DND-41 (cell line): ENCODE data around the gene CEP68.

Experiments used
- EZH2 ChIP-seq: IDR thresholded peaks from 3 replicates; pipeline ENCODE4 v1.6.1; 2012; ENCODE audit warnings: borderline replicate concordance, low read depth, mild to moderate bottlenecking, moderate library complexity, low read length, inconsistent platforms; ENCODE audit not compliant: severe bottlenecking
- TF ChIP-seq, protein P1 (sequence below): IDR thresholded peaks from 2 replicates; pipeline ENCODE4 v1.5.1; 2012; ENCODE audit warnings: borderline replicate concordance, low read length, moderate library complexity, mild to moderate bottlenecking; ENCODE audit not compliant: poor library complexity, severe bottlenecking; ENCODE audit errors: extremely low read depth

- TF ChIP-seq, protein P1, sequence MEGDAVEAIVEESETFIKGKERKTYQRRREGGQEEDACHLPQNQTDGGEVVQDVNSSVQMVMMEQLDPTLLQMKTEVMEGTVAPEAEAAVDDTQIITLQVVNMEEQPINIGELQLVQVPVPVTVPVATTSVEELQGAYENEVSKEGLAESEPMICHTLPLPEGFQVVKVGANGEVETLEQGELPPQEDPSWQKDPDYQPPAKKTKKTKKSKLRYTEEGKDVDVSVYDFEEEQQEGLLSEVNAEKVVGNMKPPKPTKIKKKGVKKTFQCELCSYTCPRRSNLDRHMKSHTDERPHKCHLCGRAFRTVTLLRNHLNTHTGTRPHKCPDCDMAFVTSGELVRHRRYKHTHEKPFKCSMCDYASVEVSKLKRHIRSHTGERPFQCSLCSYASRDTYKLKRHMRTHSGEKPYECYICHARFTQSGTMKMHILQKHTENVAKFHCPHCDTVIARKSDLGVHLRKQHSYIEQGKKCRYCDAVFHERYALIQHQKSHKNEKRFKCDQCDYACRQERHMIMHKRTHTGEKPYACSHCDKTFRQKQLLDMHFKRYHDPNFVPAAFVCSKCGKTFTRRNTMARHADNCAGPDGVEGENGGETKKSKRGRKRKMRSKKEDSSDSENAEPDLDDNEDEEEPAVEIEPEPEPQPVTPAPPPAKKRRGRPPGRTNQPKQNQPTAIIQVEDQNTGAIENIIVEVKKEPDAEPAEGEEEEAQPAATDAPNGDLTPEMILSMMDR, result no peak
- no peak for TF ChIP-seq EZH2
These were observed 22.8 kb downstream of the CEP68 start for GRCh38 chr2:65079017-65079416.
